ENCODE measurements around the gene RBBP6.

The RBBP6 gene

GRCh38 chr16:24524855-24525677 is 14.3 kb upstream of the RBBP6 start:
- DNase-seq, result no peak

DNA sequence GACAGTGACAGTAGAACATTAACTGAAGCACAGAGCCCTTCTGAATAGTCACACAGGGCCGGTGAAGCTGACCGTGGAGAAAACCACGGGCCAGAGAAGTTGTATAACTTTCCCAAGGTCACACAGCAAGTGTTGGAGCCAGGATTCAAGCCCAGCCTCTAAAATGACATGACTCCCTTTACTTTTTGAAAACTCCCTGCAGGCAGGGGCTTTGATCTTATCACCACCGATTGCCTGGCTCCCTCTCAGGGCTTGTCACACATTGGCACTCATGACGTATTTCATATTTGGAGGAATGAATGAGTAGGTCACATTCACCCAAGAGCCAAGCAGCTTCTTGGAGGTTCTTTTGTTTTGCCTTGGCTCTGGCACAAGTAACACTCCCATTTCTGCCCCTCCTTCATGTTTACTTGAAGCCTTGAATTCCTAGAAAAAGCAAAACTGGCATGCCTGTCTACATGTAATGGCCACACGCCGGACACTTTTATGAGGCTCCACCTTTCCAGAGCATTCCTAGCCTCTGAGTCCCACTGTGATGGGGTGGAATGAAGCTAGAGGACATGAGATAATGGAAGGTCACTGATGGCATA is 13.3 kb upstream of the RBBP6 start:
- DNase-seq, result no peak

GRCh38 chr16:24526701-24527495 is 12.5 kb upstream of the RBBP6 start:
- DNase-seq, result no peak

DNA sequence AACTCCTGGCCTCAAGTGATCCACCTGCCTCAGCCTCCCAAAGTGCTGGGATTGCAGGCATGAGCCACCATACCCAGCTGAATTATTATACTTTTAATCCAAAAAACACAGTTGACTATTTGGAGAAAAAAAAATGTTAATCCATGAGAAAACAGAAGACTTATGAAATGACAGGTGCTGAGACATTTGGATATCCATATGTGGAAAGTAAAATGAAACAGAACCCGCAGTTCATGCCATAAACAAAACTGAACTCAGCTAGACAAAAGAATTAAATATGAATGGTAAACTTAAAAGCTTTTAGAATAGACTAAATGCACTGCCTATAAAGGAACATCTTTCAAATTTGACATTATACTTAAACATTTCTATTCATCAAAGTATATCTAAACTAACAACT is 8.2 kb upstream of the RBBP6 start:
- DNase-seq, result no peak

DNA sequence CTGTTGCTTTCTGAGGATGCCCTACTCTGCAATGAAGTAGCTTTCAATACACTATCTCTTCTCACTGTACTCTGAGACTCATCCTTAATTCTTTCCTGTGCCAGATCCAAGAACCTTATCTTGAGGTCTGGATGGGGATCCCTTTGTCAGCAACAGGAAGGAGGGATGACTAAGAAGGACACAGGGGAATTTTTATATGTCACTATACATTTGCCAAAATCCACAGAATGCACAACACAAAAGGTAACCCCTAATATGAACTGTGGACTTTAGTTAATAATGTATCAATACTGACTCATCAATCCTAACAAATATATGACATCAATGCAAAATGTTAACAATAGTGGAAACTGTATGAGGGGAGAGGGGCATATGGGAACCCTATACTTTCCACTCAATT is 4.7 kb upstream of the RBBP6 start:
- DNase-seq, result no peak

DNA sequence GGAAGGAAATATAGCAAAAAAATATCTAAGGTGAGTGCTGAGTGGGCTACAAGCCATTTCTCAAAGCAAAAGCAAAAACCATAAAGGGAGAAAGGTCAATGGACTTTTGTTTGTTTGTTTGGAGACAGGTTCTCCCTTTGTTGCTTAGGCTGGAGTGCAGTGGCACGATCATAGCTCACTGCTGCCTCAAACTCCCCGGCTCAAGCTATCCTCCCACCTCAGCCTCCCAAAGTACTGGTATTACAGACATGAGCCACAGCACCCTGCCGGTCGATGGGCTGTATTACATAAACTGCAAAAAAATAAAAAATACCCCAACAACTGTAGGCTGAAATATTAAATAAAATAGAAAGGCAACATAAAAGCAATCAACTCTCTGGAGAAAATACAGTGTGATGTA is 3.5 kb upstream of the RBBP6 start:
- DNase-seq, result no peak

DNA sequence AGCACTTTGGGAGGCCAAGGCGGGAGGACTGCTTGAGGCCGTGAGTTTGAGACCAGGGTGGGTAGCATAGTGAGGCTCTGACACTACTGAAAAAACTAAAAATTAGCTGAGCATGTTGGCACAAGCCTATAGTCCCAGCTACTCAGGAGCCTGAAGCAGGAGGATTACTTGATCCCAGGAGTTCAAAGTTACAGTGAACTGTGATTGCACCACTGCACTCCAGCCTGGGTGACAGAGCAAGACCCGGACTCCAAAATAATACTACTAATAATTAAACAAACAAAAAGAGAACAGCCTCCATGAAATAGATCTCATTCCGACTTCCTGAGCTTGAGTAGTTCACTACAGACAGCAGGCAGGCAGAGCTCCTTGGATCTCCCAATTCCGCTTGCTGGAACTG is 2.7 kb upstream of the RBBP6 start:
- no peak for DNase-seq

DNA sequence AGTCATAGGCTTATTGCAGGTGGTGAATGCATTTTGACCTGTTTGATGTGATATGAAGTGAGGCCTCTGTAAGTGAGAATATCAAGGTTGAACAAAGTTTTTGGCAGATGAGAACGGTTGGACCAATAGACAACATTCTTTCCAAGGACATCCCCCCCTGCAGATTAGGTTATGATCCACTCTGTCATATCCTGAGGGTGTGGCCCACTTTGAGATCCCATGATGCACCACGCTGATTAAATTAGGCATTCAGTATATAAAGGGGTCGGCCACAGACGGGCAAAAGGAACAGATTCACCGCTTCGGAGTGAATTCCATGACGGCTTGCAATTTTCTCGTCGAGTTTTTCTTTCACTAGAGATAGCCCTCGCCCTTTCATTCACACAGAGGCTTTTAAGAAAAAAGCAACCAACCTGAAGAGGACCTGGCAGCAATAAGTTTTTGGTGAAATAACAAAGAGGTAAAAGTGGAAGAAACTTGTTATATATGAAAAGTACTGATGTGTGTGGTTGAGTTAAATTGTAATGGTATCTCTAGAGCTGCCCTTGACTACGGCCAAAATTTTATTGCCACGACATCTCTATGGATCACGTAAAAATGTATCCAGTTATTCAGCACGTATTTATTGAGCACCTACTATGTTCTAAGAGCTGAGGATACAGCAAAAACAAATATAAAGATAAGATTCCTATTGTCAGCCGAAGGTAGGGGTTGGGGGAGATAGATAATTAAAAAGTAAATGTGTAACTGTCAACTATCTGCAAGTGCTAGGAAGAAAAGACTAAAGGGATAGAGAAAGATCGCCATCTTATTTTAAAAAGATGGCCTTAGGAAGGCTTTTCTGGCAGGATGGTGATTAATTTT is 1.7 kb upstream of the RBBP6 start:
- no peak for DNase-seq

- DNase-seq, result no peak
Measured at GRCh38 chr16:24538756-24539294, 541 bp upstream of the RBBP6 start.

DNA sequence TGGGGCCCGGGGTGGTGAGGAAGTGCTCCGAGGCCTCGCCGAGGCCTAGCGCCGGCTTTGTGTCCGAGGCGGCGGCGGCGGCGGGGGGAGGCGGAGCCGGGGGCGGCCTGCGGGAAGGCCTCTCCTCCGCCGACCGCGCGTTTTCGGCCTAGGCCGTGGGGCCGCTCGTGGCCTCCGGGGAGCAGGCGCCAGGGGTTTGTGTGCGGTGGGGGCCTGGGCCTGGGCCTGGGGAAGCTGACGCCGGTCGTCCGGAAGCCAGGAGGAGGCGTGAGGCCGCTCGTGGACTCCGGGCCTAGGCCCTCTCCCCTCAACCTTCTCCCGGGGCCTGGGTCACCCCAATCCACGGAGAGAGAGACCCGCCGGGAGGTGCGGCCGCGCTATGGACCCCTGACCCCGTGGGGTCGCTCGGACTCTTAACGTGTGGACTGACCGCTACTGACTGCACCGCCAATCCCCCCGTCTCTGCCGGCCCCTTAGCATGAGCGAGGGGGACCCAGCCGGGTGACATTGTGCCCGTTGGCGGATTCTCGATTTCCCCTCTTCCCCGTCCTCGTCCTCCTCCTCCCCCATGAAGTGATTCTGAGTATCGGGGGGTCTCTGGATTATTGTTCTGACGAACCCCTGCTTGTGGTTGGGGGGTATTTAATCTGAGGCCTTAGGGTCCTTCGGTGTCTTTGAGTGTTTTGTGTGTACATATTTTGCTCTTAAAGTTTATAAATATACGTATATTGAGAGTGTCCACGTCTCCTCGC is 660 bp downstream of the RBBP6 start:
- peak; percentile 65 for DNase-seq

DNA sequence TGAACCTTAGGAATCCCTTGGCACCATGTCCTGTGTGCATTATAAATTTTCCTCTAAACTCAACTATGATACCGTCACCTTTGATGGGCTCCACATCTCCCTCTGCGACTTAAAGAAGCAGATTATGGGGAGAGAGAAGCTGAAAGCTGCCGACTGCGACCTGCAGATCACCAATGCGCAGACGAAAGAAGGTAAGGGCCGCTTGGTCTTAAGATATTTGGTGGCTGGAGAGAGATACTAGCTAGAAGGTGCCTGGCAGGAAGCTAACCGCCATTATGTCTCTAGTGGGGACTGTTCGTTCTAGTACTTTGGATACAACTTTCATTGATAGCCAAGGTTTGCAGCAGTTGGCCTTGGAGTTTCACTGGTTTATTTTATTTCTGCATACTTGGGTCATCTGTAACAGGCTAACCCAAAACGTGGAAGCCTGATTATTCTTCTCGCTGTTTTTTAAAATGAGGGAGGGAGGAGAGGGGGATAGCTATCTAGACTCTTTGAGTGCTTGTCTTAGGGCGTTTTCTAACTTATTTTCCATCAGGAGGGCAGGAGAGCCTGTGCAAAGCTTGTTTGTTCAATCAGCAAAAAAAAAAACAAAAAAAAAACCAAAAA is 1.3 kb downstream of the RBBP6 start:
- DNase-seq, result no peak

DNA sequence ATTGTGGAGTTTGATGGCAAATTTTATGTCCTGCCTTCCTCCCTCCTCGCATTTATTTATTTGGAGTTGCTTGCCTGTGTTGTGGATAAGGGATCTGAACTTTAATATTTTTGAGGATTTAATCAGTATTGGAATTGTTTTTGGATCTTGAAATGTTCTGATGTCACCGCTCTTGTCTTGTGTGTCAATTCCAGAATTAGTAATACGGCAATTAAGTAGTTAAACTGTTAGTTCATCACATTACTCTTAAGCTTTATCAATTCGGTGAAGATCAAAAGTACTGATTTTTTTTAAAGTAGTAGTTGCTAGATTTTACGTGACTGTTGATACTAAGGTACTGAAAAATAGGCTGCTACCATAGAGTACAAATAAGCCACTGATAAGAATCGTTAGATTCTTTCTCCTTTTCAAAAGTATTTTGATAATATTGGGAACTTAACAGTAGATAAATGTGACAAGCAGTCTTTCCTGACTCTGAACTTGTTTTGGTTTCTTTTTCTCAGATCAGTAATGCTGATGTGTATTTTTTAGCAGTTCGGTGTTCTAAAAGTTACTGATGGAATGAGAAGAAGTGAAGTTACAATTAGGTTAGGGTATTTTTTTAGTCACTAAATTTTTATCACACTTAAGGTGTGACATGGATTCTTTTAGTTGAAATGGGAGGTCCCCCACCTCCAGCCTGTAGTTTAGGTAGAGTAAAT is 2.0 kb downstream of the RBBP6 start:
- no peak for DNase-seq

DNA sequence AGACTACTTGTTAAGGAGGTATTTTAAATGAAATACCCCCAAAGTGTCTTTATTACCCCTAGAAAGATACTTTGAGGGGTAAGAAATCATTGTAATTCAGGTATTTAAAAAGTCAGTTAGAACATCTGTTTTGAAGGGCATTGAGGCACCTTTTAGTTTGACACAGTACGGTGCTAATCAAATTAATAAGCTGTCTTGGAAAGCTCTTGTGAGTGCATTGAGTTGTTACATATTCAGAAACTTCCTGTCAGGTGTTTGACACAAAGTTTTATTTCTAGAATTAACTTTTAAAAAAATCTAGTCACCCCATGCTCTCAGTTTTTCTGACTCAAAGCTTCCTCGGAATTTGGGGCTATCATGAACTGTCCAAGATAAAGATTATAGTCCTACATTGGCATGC is 4.6 kb downstream of the RBBP6 start:
- DNase-seq, result no peak

DNA sequence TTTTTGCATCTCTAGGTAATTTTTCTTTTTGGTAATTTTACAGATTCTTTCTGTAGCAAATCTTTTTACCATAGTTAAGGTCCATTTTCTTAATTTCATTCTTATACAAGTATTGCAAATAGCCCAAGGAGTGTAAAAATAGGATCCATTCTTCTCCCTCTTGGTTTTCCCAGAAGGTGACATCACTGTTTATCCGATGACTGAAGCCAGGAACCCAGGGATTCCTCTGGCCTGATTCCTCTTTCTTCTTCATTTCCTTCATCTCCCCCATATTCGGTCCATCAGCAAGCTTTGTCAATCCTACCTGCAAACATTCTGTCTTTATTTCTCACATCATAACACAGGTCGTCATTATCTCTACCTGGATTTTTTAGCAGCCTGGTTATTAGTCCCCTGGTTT is 5.3 kb downstream of the RBBP6 start:
- DNase-seq, result no peak

DNA sequence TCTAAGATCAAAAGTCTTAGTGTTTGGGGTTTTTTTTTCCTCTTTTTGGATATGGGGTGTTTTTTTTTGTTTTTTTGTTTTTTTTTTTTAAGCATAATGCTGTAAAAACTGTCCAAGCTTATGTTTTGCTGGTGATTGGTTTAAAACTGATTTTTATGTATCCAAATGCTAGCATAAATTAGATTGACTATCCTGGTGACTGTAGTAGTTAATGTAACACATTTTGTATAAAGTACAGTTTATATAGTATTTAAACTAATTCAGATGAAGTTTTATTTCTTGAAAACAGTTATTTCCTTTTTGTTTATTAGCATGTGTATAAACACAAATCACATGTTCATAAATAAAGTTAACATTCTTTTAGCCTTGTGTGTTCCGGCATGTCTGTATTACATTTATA is 10.9 kb downstream of the RBBP6 start:
- DNase-seq, result no peak

DNA sequence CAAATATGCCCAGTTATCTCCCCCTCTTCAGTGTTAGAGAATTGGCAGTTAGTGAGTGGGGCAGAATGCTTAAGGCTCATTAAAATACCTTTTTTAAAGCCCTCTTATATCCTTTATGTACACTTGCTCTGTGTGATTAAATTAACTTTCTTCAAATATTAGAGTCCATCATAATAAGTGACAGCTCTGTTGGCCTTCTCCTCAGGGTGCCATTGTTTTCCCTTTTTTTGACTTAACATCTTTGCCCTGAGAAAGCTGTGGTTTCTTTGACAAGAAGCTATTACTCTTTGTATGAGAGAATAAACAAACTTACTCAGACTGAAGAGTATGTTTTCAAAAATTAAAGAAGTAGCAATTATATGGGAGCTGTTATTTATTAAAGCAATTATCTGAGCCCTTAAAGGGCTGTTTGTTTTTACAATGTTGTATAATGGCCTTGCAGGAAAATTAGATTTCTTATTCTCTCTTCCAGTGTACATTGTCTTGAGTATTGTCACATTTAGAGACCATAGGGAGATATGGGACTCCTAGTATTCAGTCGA is 13.4 kb downstream of the RBBP6 start:
- DNase-seq, result no peak

DNA sequence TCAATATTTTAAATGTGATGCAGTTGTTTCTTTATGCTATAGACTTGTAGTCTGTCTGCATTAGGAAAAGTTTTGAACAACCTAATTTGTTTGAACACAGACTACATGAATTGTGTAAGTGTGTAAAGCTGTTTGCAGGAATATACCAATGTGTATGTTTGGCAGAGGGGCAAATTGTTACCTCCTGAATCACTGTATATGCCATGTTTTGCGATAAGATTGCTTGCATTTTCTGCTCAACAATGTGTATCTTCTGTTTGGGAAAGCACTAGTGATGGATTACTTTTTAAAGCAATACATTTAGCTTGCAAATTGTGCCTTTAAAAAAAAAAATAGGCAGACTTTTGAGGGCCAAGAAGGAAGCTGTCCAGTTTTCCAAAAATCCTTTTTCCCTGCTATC is 14.6 kb downstream of the RBBP6 start:
- no peak for DNase-seq

GRCh38 chr16:24555346-24555872 is 16.0 kb downstream of the RBBP6 start:
- DNase-seq, result no peak

DNA sequence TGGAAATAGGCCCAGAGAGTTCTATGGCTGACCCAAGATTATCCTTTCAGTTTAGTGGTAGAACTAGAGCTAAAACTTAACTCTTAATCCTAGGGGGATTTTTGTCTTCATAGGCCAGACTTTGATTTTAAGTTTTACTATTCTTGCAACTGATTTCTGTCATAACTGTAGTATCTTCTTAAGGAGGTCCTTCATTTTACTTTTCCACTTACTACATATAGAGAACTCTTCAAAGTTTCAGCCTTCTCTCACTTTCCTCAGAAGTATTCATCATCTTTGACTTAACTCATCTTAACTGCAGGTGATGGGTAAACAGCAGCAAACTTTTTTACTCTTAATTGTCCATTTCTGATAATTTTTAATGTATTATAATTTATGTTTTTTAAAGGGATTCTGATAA is 23.4 kb downstream of the RBBP6 start:
- no peak for DNase-seq

DNA sequence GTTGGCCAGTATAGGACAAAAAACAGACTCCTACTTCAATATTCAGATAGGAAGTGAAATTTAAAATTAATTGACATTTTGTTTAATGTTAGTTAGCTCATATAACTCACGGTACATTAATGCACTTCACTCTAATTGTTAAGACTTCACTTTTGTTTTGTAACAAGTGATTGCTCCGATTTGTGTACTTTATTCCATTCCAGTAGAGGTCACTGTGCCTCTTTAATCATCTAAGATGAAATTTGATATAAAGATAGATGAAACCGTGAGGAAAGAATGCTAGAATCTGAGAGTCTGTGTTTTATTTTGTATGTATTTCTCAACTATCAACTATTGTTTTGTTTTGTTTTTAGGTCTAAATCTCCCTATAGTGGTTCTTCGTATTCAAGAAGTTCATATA is 29.0 kb downstream of the RBBP6 start:
- DNase-seq, result no peak
